NCI-H2107 treated with DMSO at 0.1 percent for 48 hours (cell line): ENCODE measurements around the gene C11orf86.

Experiments
- DNase-seq: peaks from one replicate; lab custom pipeline; 2025; ENCODE audit not compliant: unreplicated experiment; lab: John Stamatoyannopoulos, UW

C11orf86 gene

GRCh38 chr11:67024410-67024809 lies 49.3 kb downstream of the C11orf86 start:
- DNase-seq = no peak

DNA sequence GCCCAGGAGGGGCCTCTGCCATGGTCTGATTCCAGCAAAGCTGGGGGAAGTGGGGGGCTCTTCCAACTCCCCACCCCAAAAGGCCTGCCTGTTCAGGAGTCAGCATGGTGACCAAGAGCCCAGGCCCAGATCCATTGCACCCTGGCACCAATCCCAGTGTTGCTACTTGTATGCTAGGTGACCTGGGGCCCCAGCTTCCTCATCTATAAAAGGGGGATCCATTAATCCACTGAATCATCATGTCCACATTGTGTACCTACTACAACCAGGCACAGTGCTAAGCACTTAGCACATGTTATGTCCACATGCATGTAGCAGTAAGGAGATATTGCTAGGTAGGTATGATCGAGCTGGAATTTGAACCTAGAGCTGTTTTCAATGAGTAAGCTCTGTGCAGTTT lies 49.9 kb downstream of the C11orf86 start:
- DNase-seq = no peak

DNA sequence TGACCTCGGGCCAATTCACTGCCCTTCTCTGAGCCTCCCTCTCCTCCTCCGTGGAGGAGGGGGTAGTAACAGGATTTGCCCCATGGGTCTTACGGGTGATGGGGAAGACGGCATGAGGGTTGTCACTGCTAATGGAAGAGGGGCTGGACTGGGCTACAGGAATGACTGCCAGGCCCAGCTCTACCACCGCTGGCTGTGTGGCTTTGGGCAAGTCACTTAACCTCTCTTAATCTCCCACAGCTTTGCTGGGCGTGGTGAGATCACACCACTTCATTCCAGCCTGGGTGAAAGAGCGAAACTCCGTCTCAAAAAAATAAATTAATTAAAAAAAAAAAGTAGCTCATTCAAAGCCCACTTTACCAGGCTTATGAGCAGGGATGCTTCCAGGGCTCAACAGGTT lies 50.6 kb downstream of the C11orf86 start:
- no peak for DNase-seq
